Esophagus muscularis mucosa (tissue), 4 donors: Measurements from ENCODE around the gene BCAS3.

ENCODE experiments used
- EP300 ChIP-seq: sonication (generic); formaldehyde crosslinking; IDR thresholded peaks from one replicate; pipeline ENCODE4 v1.6.1; 2017; ENCODE audit warnings: antibody characterized with exemption
- POLR2A ChIP-seq: fragments of 450-650 bp; IDR thresholded peaks from one replicate; pipeline ENCODE4 v1.6.1; 2017; ENCODE audit warnings: antibody characterized with exemption, moderate library complexity, mild to moderate bottlenecking, low read depth
- POLR2AphosphoS5 ChIP-seq, 2 donors: sonication (generic); formaldehyde crosslinking; IDR thresholded peaks; one replicate each; pipeline ENCODE4 v1.6.1; 2017; ENCODE audit warnings: antibody characterized with exemption in 2 of 2
- TF ChIP-seq, protein P1 (sequence below), 3 experiments: fragments of 200-600 bp in 2 of 3; fragments of 450-650 bp in 1 of 3; sonication (generic) in 2 of 3; IDR thresholded peaks; one replicate each; pipeline ENCODE4 v1.5.1; 2017 to 2019; ENCODE audit warnings: antibody characterized with exemption in 3 of 3, mild to moderate bottlenecking in 2 of 3, moderate library complexity in 1 of 3

DNA sequence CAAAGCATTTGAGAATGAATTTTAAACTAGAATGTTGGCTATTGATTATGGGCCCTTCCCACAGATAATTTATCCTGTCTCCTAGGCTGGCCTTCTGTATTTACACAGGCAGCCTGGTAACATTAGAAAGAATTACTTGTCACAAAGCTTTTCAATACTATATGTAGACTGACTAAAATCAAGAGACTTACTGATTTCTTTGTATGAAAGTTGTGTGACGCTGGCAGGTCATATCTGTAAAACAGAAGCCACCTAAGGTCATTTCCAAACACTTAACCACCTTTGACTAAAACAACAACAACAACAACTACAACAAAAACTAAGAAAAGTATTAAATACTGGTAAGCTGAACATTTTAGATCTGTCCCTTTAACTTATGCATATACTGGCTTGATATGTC is 393.0 kb downstream of the BCAS3 start:
- TF ChIP-seq, protein P1, sequence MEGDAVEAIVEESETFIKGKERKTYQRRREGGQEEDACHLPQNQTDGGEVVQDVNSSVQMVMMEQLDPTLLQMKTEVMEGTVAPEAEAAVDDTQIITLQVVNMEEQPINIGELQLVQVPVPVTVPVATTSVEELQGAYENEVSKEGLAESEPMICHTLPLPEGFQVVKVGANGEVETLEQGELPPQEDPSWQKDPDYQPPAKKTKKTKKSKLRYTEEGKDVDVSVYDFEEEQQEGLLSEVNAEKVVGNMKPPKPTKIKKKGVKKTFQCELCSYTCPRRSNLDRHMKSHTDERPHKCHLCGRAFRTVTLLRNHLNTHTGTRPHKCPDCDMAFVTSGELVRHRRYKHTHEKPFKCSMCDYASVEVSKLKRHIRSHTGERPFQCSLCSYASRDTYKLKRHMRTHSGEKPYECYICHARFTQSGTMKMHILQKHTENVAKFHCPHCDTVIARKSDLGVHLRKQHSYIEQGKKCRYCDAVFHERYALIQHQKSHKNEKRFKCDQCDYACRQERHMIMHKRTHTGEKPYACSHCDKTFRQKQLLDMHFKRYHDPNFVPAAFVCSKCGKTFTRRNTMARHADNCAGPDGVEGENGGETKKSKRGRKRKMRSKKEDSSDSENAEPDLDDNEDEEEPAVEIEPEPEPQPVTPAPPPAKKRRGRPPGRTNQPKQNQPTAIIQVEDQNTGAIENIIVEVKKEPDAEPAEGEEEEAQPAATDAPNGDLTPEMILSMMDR (IDR thresholded peaks at IDR 0.05): no peak
- TF ChIP-seq POLR2AphosphoS5 (IDR thresholded peaks at IDR 0.05) (no peak), EP300 (no peak), POLR2A (no peak)
